ENCODE measurements around the gene MGAT4A. TPM values are rescaled to one million over a fixed set of nuclear protein-coding genes. Genes with fewer than 3 reads are reported as not detected.
A peak's percentile ranks its signal among the peaks of the same experiment; 100 is the strongest.

Gene MGAT4A
- total RNA-seq, 2 experiments from 2014 or later: 10.1 to 15.4 TPM

- no peak for TF ChIP-seq EZH2phosphoT487 (IDR thresholded peaks at IDR 0.05; ENCODE audit: borderline replicate concordance, low read depth, low read length)
- TF ChIP-seq CTCF (conservative IDR thresholded peaks at IDR 0.05; ENCODE audit: low read length): no peak
- no peaks in the 10 kb centered on the region for H4K20me1 ChIP-seq (ENCODE audit: insufficient read depth, low read length)
- no peak for DNase-seq (ENCODE audit: low spot score)
- intact Hi-C loops (cut with micrococcal nuclease; ENCODE audit: unreplicated experiment): no loop called here
- ChIA-PET CTCF (ENCODE audit: unreplicated experiment) (no interaction called here), POLR2A (interaction anchor here (1.0 kb wide), 1 partner anchor 164 kb away, joined by 3 read pairs; no protein-coding TSS in a partner anchor)
- BruUV-seq (replicated peaks): no TSS peak
- H3K79me2 ChIP-seq (ENCODE audit: insufficient read depth, low read depth, low read length): no peaks in the 10 kb centered on the region
- peaks cover 42% of the 10 kb centered on the region for H3K4me1 ChIP-seq (ENCODE audit: insufficient read depth, low read length, poor library complexity, severe bottlenecking)
- H3K36me3 ChIP-seq (ENCODE audit: insufficient read depth, low read length): no peaks in the 10 kb centered on the region
- H2AFZ ChIP-seq (ENCODE audit: low read length): no peak overlapping the region
- H3K9me2 ChIP-seq (ENCODE audit: insufficient read depth, low read length): no peaks in the 10 kb centered on the region
- H3K4me2 ChIP-seq (ENCODE audit: low read length): no peak overlapping the region
- no peak overlapping the region for H3K4me3 ChIP-seq (ENCODE audit: low read depth, low read length, poor library complexity, severe bottlenecking)
- no peak overlapping the region for H3K27ac ChIP-seq (ENCODE audit: low read depth, low read length, poor library complexity, severe bottlenecking)
- no peaks in the 10 kb centered on the region for H3K9me3 ChIP-seq (ENCODE audit: low read length)
Observed at GRCh38 chr2:98773169-98773568, 42.2 kb upstream of the MGAT4A start.

GRCh38 chr2:98772536-98772935 lies 41.6 kb upstream of the MGAT4A start:
- H3K79me2 ChIP-seq (ENCODE audit: insufficient read depth, low read depth, low read length): no peaks in the 10 kb centered on the region
- H3K27ac ChIP-seq (ENCODE audit: low read depth, low read length, poor library complexity, severe bottlenecking): no peak overlapping the region
- ChIA-PET CTCF (ENCODE audit: unreplicated experiment) (no interaction called here), POLR2A (interaction anchor here (1.0 kb wide), 1 partner anchor 163 kb away, joined by 3 read pairs; no protein-coding TSS in a partner anchor)
- TF ChIP-seq EZH2phosphoT487 (IDR thresholded peaks at IDR 0.05; ENCODE audit: borderline replicate concordance, low read depth, low read length) (no peak), CTCF (conservative IDR thresholded peaks at IDR 0.05; ENCODE audit: low read length) (no peak)
- peaks cover 42% of the 10 kb centered on the region for H3K4me1 ChIP-seq (ENCODE audit: insufficient read depth, low read length, poor library complexity, severe bottlenecking)
- H3K9me2 ChIP-seq (ENCODE audit: insufficient read depth, low read length): no peaks in the 10 kb centered on the region
- no peaks in the 10 kb centered on the region for H4K20me1 ChIP-seq (ENCODE audit: insufficient read depth, low read length)
- no peaks in the 10 kb centered on the region for H3K9me3 ChIP-seq (ENCODE audit: low read length)
- peak overlapping the region; percentile 53 for H3K4me2 ChIP-seq (ENCODE audit: low read length)
- intact Hi-C loops (cut with micrococcal nuclease; ENCODE audit: unreplicated experiment): no loop called here
- no peak overlapping the region for H3K4me3 ChIP-seq (ENCODE audit: low read depth, low read length, poor library complexity, severe bottlenecking)
- no TSS peak for BruUV-seq (replicated peaks)
- H3K36me3 ChIP-seq (ENCODE audit: insufficient read depth, low read length): no peaks in the 10 kb centered on the region
- peak overlapping the region; percentile 77; the same call in 1 of the 2 replicates for H2AFZ ChIP-seq (ENCODE audit: low read length)
- no peak for DNase-seq (ENCODE audit: low spot score)

GRCh38 chr2:98771721-98772524 lies 41.0 kb upstream of the MGAT4A start:
- Histone ChIP-seq H3K4me2 (ENCODE audit: low read length) (peak overlapping the region; percentile 53), H3K4me3 (ENCODE audit: low read depth, low read length, poor library complexity, severe bottlenecking) (peak overlapping the region; percentile 13), H3K9me2 (ENCODE audit: insufficient read depth, low read length) (no peaks in the 10 kb centered on the region), H2AFZ (ENCODE audit: low read length) (peak overlapping the region; percentile 77), H3K4me1 (ENCODE audit: insufficient read depth, low read length, poor library complexity, severe bottlenecking) (peaks cover 44% of the 10 kb centered on the region), H3K9me3 (ENCODE audit: low read length) (no peaks in the 10 kb centered on the region), H3K36me3 (ENCODE audit: insufficient read depth, low read length) (no peaks in the 10 kb centered on the region), H3K79me2 (ENCODE audit: insufficient read depth, low read depth, low read length) (no peaks in the 10 kb centered on the region), H3K27ac (ENCODE audit: low read depth, low read length, poor library complexity, severe bottlenecking) (peak overlapping the region; percentile 51), H4K20me1 (ENCODE audit: insufficient read depth, low read length) (no peaks in the 10 kb centered on the region)
- BruUV-seq (replicated peaks): no TSS peak
- intact Hi-C loops (cut with micrococcal nuclease; ENCODE audit: unreplicated experiment): no loop called here
- TF ChIP-seq CTCF (conservative IDR thresholded peaks at IDR 0.05; ENCODE audit: low read length): no peak
- no peak for TF ChIP-seq EZH2phosphoT487 (IDR thresholded peaks at IDR 0.05; ENCODE audit: borderline replicate concordance, low read depth, low read length)
- POLR2A ChIA-PET: interaction anchor here (0.6 to 1.2 kb wide), 5 partner anchors 8 to 272 kb away, joined by 3 read pairs; no protein-coding TSS in a partner anchor
- CTCF ChIA-PET (ENCODE audit: unreplicated experiment): interaction anchor here (0.5 kb wide), 1 partner anchor 24 kb away, joined by 3 read pairs; no protein-coding TSS in a partner anchor
- DNase-seq (ENCODE audit: low spot score): peak; percentile 73

Data from OCI-LY7 (cell line).